ENCODE measurements around the gene ZDHHC13.

GRCh38 chr11:19164230-19164855, 47.4 kb downstream of the ZDHHC13 start:
- TF ChIP-seq CTCF (conservative IDR thresholded peaks at IDR 0.05) = no peak
- TF ChIP-seq EZH2 (IDR thresholded peaks at IDR 0.05; ENCODE audit: low read depth) = no peak

Measured in PC-9 (cell line).